K562 (cell line): ENCODE data around the gene PPP3CA. TPM values are rescaled to one million over a fixed set of nuclear protein-coding genes. Genes with fewer than 3 reads are reported as not detected.

Source experiments
- ATAC-seq: fragments of 200-7000 bp; cut with Tn5 transposase; 3 replicates; pipeline ENCODE4 v1.9.1; 2020; ENCODE audit warnings: moderate library complexity
- BruUV-seq: library from RNA; stranded (reverse); fragments of 400-500 nt; replicated peaks from 2 replicates; lab custom pipeline; 2021; lab: Mats Ljungman, UMichigan
- CTCF ChIA-PET: fragments of 300-600 bp; formaldehyde crosslinking; extraction: SDS; loops from one replicate; lab custom pipeline; 2021; ENCODE audit warnings: low intra/inter-chr PET ratio; lab: Yijun Ruan, JAX
- POLR2A ChIA-PET: fragments of 300-600, 350-650 bp; sonication (Branson Sonifier 250); formaldehyde crosslinking; extraction: SDS; loops from one replicate; lab custom pipeline; 2021; ENCODE audit warnings: antibody characterized with exemption, inconsistent platforms; lab: Yijun Ruan, JAX
- DNase-seq, 4 experiments: peaks; one replicate each; pipeline versions ENCODE4 v3.0.0 to v3.0.0-alpha.2; 2011 to 2018; ENCODE audit warnings: low spot score in 3 of 4, mixed read lengths in 3 of 4; ENCODE audit errors: extremely low read depth in 1 of 4
- FAIRE-seq: peaks from 2 replicates; lab custom pipeline; 2011; peaks lifted over from hg19 to GRCh38; lab: Jason Lieb, UNC
- H2AFZ ChIP-seq: 2 replicates; pipeline ENCODE4 v1.6.0; 2011; ENCODE audit warnings: low read depth, low read length, control low read depth, inconsistent platforms
- H3K27ac ChIP-seq: fragments of 200-600 bp; 3 replicates; pipeline ENCODE4 v1.8.0; 2011; ENCODE audit warnings: low read depth, mild to moderate bottlenecking, control low read depth, inconsistent platforms, low read length, moderate library complexity, mixed read lengths; ENCODE audit errors: extremely low read depth
- H3K27me3 ChIP-seq, 2 experiments: fragments of 300-600 bp in 1 of 2; 2 replicates in 1 of 2; 3 replicates in 1 of 2; pipeline versions ENCODE4 v1.6.0 to v1.8.0; 2011; ENCODE audit warnings: inconsistent platforms in 2 of 2, low read length in 2 of 2, mild to moderate bottlenecking in 1 of 2, mixed read lengths in 1 of 2, moderate library complexity in 1 of 2; ENCODE audit not compliant: control insufficient read depth in 2 of 2, insufficient read depth in 2 of 2
- H3K36me3 ChIP-seq: fragments of 300-600 bp; 3 replicates; pipeline ENCODE4 v1.8.0; 2011; ENCODE audit warnings: mild to moderate bottlenecking, low read length, inconsistent platforms; ENCODE audit not compliant: control insufficient read depth, insufficient read depth
- H3K4me1 ChIP-seq, 2 experiments: fragments of 200-600 bp in 1 of 2; replicated peaks in 1 of 2; 2 replicates in 1 of 2; 3 replicates in 1 of 2; pipeline versions ENCODE4 v1.5.1 to v1.8.0; 2011; ENCODE audit warnings: inconsistent platforms in 2 of 2, low read length in 2 of 2, mild to moderate bottlenecking in 1 of 2, mixed read lengths in 1 of 2, moderate library complexity in 1 of 2; ENCODE audit not compliant: control insufficient read depth in 2 of 2, insufficient read depth in 2 of 2
- H3K4me2 ChIP-seq: 2 replicates; pipeline ENCODE4 v1.6.1; 2011; ENCODE audit warnings: low read length, control low read depth, inconsistent platforms, mixed read lengths; ENCODE audit not compliant: insufficient read depth
- H3K4me3 ChIP-seq: fragments of 200-600 bp; sonication (generic), shearing (Covaris generic); 2 replicates; pipeline ENCODE4 v1.5.1; 2016; ENCODE audit warnings: control low read depth, inconsistent platforms
- H3K79me2 ChIP-seq: fragments of 200-600 bp; 3 replicates; pipeline ENCODE4 v1.8.0; 2011; ENCODE audit warnings: low read length, inconsistent platforms; ENCODE audit not compliant: control insufficient read depth, insufficient read depth
- H3K9ac ChIP-seq, 2 experiments: 2 replicates each; pipeline versions ENCODE4 v1.6.0 to v1.6.1; 2011; ENCODE audit warnings: low read depth in 2 of 2, low read length in 2 of 2, control low read depth in 1 of 2, inconsistent platforms in 1 of 2, mild to moderate bottlenecking in 1 of 2, mixed read lengths in 1 of 2; ENCODE audit not compliant: insufficient read depth in 1 of 2
- H3K9me1 ChIP-seq: one replicate; pipeline ENCODE4 v1.6.0; 2011; ENCODE audit warnings: inconsistent platforms, mild to moderate bottlenecking, low read length, moderate library complexity; ENCODE audit not compliant: control insufficient read depth, insufficient read depth
- H3K9me3 ChIP-seq: replicated peaks from 2 replicates; pipeline ENCODE4 v1.5.1; 2011; ENCODE audit warnings: low read depth, low read length, inconsistent platforms; ENCODE audit not compliant: control insufficient read depth, insufficient read depth
- H4K20me1 ChIP-seq: replicated peaks from 2 replicates; pipeline ENCODE4 v1.6.1; 2011; ENCODE audit warnings: low read length, inconsistent platforms, mixed read lengths; ENCODE audit not compliant: control insufficient read depth, insufficient read depth
- ARID4B ChIP-seq: sonication (generic); formaldehyde crosslinking; IDR thresholded peaks from 2 replicates; pipeline ENCODE4 v1.8.0; 2022; ENCODE audit warnings: mild to moderate bottlenecking, missing genetic modification reagents
- HNRNPLL ChIP-seq: fragments of 200-400 bp; formaldehyde crosslinking; IDR thresholded peaks from 2 replicates; pipeline ENCODE4 v1.6.1; 2017; ENCODE audit warnings: low read length, low read depth, mild to moderate bottlenecking; ENCODE audit not compliant: poor library complexity, severe bottlenecking
- SMAD1 ChIP-seq: fragments of 150-350 bp; IDR thresholded peaks from 2 replicates; pipeline ENCODE4 v1.6.1; 2014; ENCODE audit warnings: low read length, low read depth; ENCODE audit not compliant: partially characterized antibody
- STAT5B ChIP-seq: fragments of 250-450 bp; sonication (Bioruptor Pico); IDR thresholded peaks from 2 replicates; pipeline ENCODE4 v1.8.0; 2021; ENCODE audit warnings: mild to moderate bottlenecking, inconsistent platforms
- TCF7 ChIP-seq: sonication (generic); IDR thresholded peaks from 2 replicates; pipeline ENCODE4 v1.6.1; 2016; ENCODE audit warnings: antibody characterized with exemption, borderline replicate concordance
- ZBTB17 ChIP-seq: fragments of 450-650 bp; formaldehyde crosslinking; IDR thresholded peaks from 2 replicates; pipeline ENCODE4 v1.4.0; 2020; ENCODE audit warnings: mild to moderate bottlenecking
- ZBTB34 ChIP-seq: fragments of 250-450 bp; sonication (Bioruptor Pico); IDR thresholded peaks from 2 replicates; pipeline ENCODE4 v1.8.0; 2021; ENCODE audit warnings: mild to moderate bottlenecking, moderate library complexity
- ZEB2 ChIP-seq: fragments of 450-650 bp; IDR thresholded peaks from 2 replicates; pipeline ENCODE4 v1.6.1; 2016
- WGBS: fragments of 100-300 bp; shearing (Covaris generic); methylation state at CpG from one replicate; pipeline ENCODE4 v1.1.6; 2016; ENCODE audit warnings: low coverage, mixed read lengths; ENCODE audit not compliant: insufficient coverage; ENCODE audit errors: missing lambda C conversion rate; 5-methylcytosine and 5-hydroxymethylcytosine counted together
- in situ Hi-C: fragments of 300-500 bp; cut with MboI; formaldehyde crosslinking; loops from 4 replicates; pipeline ENCODE4 v1.15.0; 2018; ENCODE audit warnings: inconsistent platforms, mixed read lengths
- intact Hi-C: fragments of 100-400 bp; cut with micrococcal nuclease; formaldehyde crosslinking; loops from 2 replicates; pipeline ENCODE4 v1.14.2; 2022
- polyA plus RNA-seq, 8 experiments: library from polyadenylated mRNA; depleted of rRNA in 4 of 8; stranded (reverse) in 5 of 8; unstranded in 3 of 8; fragments of >200 nt; fragmentation: Nextera tagmentation in 2 of 8; fragmentation: Illumina TruSeq in 1 of 8; extraction: Ambion mirVana in 2 of 8; extraction: Trizol in 1 of 8; gene quantifications; 2 replicates each; pipeline versions ENCODE4 v1.2.1 to v1.2.3, GENCODE V29; 2011 to 2014; ENCODE audit warnings: inconsistent platforms in 1 of 8, missing spikeins in 1 of 8
- total RNA-seq, 7 experiments: library from RNA; depleted of rRNA in 6 of 7; stranded (reverse); fragments of >200 nt in 6 of 7; fragmentation: Illumina TruSeq in 2 of 7; extraction: Trizol in 2 of 7; gene quantifications; 2 replicates each; pipeline versions ENCODE4 v1.2.1 to v1.2.3, GENCODE V29; 2011 to 2021; ENCODE audit warnings: low replicate concordance in 1 of 7

PPP3CA gene
- total and polyA plus RNA-seq, 9 of the 15 experiments (the other 6 are each of a cell fraction or from before 2014, with no cell fraction given), result 0.94 to 3.2 (median 1.6) TPM

GRCh38 chr4:101251261-101251660 is 96.1 kb downstream of the PPP3CA start:
- ChIA-PET POLR2A (interaction anchor here (1.5 kb wide), 1 partner anchor 12 kb away, joined by 3 read pairs; no protein-coding TSS in a partner anchor), CTCF (no interaction called here)
- no peak for ATAC-seq
- intact Hi-C loops, result no loop called here
- H3K36me3 ChIP-seq, result no peaks in the 10 kb centered on the region
- H3K9me1 ChIP-seq, result no peaks in the 10 kb centered on the region
- no peak overlapping the region for H2AFZ ChIP-seq
- no peaks in the 10 kb centered on the region for H3K9me3 ChIP-seq
- 5% methylated on average over 3 of the region's 3 CpGs for whole genome bisulfite sequencing
- no peak overlapping the region for H3K4me2 ChIP-seq
- BruUV-seq, result no TSS peak
- TF ChIP-seq SMAD1, result no peak
- TF ChIP-seq ZBTB34, result no peak
- TF ChIP-seq ZEB2, result no peak
- no peak for TF ChIP-seq STAT5B
- TF ChIP-seq HNRNPLL, result no peak
- TF ChIP-seq ARID4B (CRISPR knock-in tag), result no peak
- no peak for TF ChIP-seq TCF7
- TF ChIP-seq ZBTB17 (CRISPR knock-in tag), result no peak
- H4K20me1 ChIP-seq, result no peaks in the 10 kb centered on the region
- FAIRE-seq, result no peak
- H3K9ac ChIP-seq, result no peak overlapping the region
- no peak overlapping the region for H3K27ac ChIP-seq
- no peaks in the 10 kb centered on the region for H3K4me1 ChIP-seq
- no peak overlapping the region for H3K4me3 ChIP-seq
- in situ Hi-C loops, result no loop called here
- H3K79me2 ChIP-seq, result no peaks in the 10 kb centered on the region
- DNase-seq, result no peak
- H3K27me3 ChIP-seq, result no peaks in the 10 kb centered on the region
